Measurements from ENCODE around the gene ASZ1.

ASZ1 gene

GRCh38 chr7:117333168-117333567, 94.1 kb downstream of the ASZ1 start:
- DNase-seq = no peak

DNA sequence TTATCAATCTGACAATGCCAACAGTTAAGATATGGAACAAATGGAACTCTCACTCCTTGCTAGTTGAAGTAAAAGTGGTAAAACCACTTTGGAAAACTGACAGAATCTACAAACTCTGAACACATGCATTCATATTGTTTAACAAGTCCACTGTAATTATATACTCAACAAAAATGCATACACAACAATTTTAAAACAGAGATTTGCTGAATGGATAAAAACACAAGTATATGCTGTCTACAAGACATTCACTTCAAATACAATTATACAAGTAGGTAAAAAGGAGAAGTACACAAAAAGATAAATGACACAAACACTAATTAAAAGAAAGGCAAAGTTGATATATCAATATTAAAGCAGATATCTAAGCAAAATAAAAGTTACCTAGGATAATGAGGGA, 95.3 kb downstream of the ASZ1 start:
- no peak for DNase-seq

GRCh38 chr7:117325836-117326235, 101.5 kb downstream of the ASZ1 start:
- no peak for DNase-seq

- DNase-seq = no peak
These were observed 102.3 kb downstream of the ASZ1 start for GRCh38 chr7:117324960-117325359.

DNA sequence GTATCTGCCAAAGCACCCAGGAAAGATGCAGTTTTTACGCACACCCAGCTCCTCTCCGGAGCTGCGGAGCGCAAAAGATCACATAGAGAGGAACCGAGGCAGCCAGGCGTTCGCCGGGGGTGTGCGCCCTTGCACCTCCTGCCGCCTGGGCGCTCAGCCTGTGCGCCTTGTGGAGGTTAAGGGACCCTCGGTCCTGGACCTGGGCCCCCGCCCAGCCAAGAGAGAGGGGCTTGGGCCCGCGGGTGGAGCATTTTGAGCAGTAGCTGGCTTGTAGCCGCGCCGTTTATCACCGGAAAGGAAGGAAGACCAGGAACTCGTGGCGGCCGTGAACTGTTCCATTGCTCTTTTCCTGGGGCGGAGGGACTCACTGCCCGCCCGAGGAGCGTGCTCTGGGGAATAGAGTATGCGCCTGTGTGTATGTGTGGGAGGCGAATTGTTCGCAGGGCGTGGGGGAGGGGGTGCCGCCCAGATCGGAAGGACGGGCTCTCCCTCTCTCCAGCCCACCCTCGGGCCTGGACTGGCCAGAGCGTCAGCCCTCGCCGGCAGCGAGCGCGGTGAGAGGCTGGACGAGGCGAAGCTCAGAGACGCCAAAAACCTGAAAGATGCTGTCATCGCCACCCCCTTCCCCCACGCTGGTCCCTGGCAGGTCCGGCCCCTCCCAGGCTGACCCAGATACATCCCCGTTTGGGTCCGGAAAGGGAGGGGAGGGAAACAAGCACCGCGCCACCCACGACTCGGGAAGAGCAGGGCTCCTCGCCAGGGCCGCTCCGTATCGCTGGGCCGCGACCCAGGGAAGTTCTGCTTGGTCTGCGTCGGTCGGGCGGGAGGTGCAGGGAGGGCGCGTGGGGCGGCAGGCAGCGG, 103.2 kb downstream of the ASZ1 start:
- DNase-seq = peak; percentile 69

- no peak for DNase-seq
These were observed 103.9 kb downstream of the ASZ1 start for GRCh38 chr7:117323305-117323850.

- no peak for DNase-seq
These were observed 104.5 kb downstream of the ASZ1 start, which contains the start of gene WNT2 for GRCh38 chr7:117322741-117323304. WNT2 (minus strand) TSS chr7:117323058; CDS start chr7:117322989, 69 bp downstream.

DNA sequence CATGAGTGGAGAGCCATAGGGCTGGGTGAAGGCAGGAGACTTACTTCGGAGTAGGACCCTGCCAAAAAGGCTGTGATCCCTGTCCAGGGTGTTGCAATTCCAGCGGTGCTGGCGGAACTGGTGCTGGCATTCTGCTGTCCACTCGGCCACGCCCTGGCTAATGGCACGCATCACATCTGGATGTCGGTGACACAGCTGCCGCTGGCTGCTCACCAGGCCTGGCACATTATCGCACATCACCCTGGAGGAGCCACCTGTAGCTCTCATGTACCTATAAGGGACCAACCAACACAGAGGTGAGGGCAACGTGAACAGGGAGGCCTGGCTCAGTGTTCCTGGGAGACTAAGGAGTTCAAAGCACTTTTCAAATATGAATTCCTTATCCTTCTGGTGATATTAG, 106.8 kb downstream of the ASZ1 start:
- no peak for DNase-seq

DNA sequence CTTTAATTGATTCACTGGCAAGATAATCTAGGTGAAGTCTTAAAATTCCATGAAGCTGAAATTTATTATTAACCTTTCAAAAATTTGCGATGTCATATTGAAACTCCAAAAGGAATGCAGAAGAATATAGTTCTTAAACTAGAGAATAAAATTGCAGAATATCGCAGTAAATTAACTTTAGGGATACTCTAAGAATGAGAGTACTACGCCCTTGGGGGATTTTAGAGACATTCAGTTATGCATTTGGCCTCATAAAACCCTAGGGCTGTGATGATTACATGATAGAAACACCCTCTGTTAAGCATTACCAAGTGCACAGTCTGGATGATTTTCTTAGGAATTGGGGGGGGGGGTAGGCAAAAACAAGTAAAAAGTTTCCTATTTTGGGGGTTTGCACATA, 108.1 kb downstream of the ASZ1 start:
- DNase-seq = no peak

GRCh38 chr7:117313582-117313981, 113.7 kb downstream of the ASZ1 start:
- no peak for DNase-seq

Measured in right hindlimb (tissue), 1 donor.